ENCODE data around the gene FBXO42. TPM values are rescaled to one million over a fixed set of nuclear protein-coding genes. Genes with fewer than 3 reads are reported as not detected.
A peak's percentile ranks its signal among the peaks of the same experiment; 100 is the strongest.

Gene FBXO42
- total and polyA plus RNA-seq, 2 experiments from 2014 or later, result 6.0 to 20.7 TPM

- Histone ChIP-seq H4K20me1 (replicated peaks; ENCODE audit: insufficient read depth) (no peaks in the 10 kb centered on the region; the same call in 1 of the 2 replicates), H2AFZ (no peak overlapping the region), H3K9me2 (ENCODE audit: insufficient read depth) (no peaks in the 10 kb centered on the region), H3K4me3 (peak overlapping the region; percentile 70), H3F3A (replicated peaks; ENCODE audit: low read depth) (peaks cover 11% of the 10 kb centered on the region; the same call in 1 of the 2 replicates), H3K36me3 (ENCODE audit: insufficient read depth) (no peaks in the 10 kb centered on the region), H3K79me2 (replicated peaks; ENCODE audit: insufficient read depth) (peaks cover 30% of the 10 kb centered on the region), H3K27ac (ENCODE audit: low read depth) (peak overlapping the region; percentile 56; the same call in 1 of the 2 replicates), H3K4me1 (ENCODE audit: insufficient read depth) (peaks cover 53% of the 10 kb centered on the region), H3K27me3 (ENCODE audit: insufficient read depth) (peaks cover 5% of the 10 kb centered on the region), H3K4me2 (peak overlapping the region; percentile 94)
- TF ChIP-seq NANOG (IDR thresholded peaks at IDR 0.05; ENCODE audit: borderline replicate concordance), result no peak
- no peak for TF ChIP-seq JUNB (IDR thresholded peaks at IDR 0.05; ENCODE audit: unreplicated experiment)
- no peak for TF ChIP-seq ZNF462 (CRISPR knock-in tag; IDR thresholded peaks at IDR 0.05)
- TF ChIP-seq EZH2phosphoT487 (IDR thresholded peaks at IDR 0.05; ENCODE audit: unreplicated experiment), result no peak
- no peak for TF ChIP-seq ZNF331 (CRISPR knock-in tag; IDR thresholded peaks at IDR 0.05; ENCODE audit: low read depth)
- no peak for TF ChIP-seq CREB1 (CRISPR knock-in tag; IDR thresholded peaks at IDR 0.05; ENCODE audit: low read depth)
- no peak for TF ChIP-seq ZNF114 (CRISPR knock-in tag; IDR thresholded peaks at IDR 0.05)
- no peak for TF ChIP-seq REST (IDR thresholded peaks at IDR 0.05; ENCODE audit: unreplicated experiment)
- no peak for TF ChIP-seq EZH2 (IDR thresholded peaks at IDR 0.05; ENCODE audit: low read depth, unreplicated experiment)
- no peak for TF ChIP-seq ETS1 (IDR thresholded peaks at IDR 0.05)
- TF ChIP-seq POLR2AphosphoS5 (IDR thresholded peaks at IDR 0.05; ENCODE audit: low read depth), result no peak
- no peak for TF ChIP-seq CTCF (conservative IDR thresholded peaks at IDR 0.05; ENCODE audit: low read depth in 2 of 2)
- TF ChIP-seq STAT1 (IDR thresholded peaks at IDR 0.05; ENCODE audit: unreplicated experiment), result no peak
- peaks cover 3% of the 10 kb centered on the region; the same call in 1 of the 3 replicates for H3K36me3 Mint-ChIP-seq (ENCODE audit: low read depth)
- ATAC-seq (no peak), DNase-seq (ENCODE audit: low spot score) (no peak)
- peaks cover 52% of the 10 kb centered on the region for H3K4me1 Mint-ChIP-seq
- peak overlapping the region; percentile 40 for H3K27ac Mint-ChIP-seq
- H3K27me3 Mint-ChIP-seq (ENCODE audit: insufficient read depth, low read depth, poor library complexity), result peaks cover 21% of the 10 kb centered on the region
- H3K4me3 Mint-ChIP-seq, result peak overlapping the region; percentile 81
- H3K9me3 Mint-ChIP-seq, result no peaks in the 10 kb centered on the region
These were observed 140.5 kb downstream of the FBXO42 start for GRCh38 chr1:16211824-16212223.
